GM21737 (cell line): Measurements from ENCODE around the gene CPN1.
"Not testable (repeated sequence)": the region's sequence is repeated elsewhere in the genome, so short reads cannot be mapped to it uniquely, and the experiment has no call there.

ENCODE experiments used
- ATAC-seq: cut with Tn5 transposase; IDR thresholded peaks from one replicate; pipeline ENCODE4 v1.9.1; 2021; ENCODE audit warnings: mild to moderate bottlenecking, moderate library complexity; ENCODE audit not compliant: unreplicated experiment

CPN1 gene

DNA sequence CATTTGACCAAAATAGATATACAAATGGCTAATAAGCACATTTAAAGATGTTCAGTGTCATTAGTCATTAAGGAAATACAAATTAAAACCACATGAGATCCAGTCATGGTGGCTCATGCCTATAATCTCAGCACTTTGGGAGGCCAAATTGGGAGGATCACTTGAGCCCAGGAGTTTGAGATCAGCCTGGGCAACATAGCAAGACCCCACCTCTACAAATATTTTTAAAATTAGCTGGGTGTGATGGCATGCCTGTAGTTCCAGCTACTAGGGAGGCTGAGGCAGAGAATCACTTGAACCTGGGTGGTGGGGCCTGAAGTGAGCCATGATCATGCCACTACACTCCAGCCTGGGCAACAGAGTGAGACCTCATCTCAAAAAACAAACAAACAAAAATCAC lies 607 bp upstream of the CPN1 start:
- ATAC-seq: not testable (repeated sequence)

DNA sequence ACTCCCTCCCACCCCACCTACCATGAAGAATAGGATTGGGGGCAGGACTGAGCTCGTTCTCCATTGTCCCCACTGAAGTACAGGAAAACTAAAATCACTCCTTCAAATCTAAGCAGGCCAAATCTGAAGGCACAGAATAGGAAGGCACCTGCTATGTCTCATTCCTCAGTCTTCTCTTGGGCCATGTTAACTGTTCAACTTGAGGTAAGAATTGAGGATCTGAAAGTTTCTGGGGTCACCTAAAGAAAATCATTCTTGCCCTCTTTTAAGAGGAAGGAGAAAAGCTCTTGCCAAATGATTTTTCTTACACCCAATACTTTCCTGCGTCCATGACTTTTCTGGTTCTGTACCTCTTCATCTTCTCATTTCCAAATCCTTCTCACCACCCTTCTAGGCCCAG lies 4.9 kb downstream of the CPN1 start:
- ATAC-seq: no peak

DNA sequence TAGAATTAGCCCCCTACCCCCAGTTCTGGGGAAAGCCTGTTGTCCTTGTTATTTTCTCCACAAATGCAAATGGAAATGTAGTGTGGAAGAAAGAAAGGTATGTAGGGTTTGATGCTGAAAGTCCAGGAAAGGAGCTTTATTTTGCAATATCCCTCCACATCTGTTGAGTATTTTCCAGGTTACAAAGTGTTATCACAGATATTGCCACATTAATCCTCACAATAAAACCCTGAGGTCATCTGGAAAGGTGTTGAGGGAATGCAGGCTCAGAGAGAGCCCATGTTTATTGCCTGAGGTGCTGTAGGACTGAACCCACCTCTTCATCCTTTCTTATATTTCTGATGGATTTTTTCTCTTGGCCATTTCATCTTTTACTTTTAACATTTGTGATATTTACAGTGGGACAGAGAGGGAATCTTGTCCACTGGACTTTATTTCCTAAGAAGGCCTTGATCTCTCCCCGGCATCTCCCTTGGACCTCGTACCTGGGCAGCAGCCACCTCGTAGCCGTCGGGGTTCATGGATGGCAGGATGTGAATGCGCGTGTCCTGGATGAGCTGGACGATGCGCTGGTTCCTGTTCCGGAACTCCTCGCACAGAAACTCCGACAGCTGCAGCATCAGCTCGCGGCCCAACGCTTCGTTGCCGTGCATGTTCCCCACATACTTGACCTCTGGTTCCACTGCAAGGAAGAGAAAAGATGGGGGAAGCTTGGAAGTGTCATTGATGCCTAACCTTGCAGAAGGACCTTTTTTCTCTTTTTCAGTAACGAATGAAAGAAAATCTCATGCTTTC lies 6.0 kb downstream of the CPN1 start:
- no peak for ATAC-seq

DNA sequence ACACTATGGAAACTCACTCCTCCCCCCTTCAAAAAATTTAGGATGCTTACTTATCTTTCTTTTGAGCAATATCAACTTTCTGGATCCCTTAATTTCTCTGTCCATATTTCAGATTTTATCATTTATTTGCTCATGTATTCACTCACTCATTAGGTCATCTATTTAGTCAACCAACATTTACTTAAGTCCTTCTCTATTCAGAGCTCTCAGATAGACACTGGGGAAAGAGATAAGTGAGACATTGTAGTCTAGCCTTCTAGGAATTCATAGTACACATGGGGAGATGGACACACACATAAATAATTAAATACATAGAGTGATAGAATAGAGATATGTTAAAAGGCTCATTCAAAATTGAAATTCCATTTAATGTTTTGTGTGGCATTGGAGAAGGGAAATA lies 9.2 kb downstream of the CPN1 start:
- no peak for ATAC-seq

DNA sequence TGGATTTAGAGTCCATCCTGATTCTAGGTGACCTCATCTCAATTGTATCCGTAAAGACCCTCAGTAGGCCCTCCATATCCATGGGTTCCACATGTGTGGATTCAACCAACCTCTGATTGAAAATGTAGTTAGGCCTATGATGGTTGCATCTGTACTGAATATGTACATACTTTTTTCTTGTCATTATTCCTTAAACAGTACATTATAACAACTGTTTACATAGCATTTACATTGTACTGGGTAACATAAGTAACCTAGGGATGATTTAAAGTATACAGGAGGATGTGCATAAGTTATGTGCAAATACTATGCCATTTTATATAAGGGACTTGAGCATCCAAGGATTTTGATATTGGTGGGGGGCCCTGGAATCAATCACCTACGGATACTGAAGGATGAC lies 10.1 kb downstream of the CPN1 start:
- no peak for ATAC-seq

DNA sequence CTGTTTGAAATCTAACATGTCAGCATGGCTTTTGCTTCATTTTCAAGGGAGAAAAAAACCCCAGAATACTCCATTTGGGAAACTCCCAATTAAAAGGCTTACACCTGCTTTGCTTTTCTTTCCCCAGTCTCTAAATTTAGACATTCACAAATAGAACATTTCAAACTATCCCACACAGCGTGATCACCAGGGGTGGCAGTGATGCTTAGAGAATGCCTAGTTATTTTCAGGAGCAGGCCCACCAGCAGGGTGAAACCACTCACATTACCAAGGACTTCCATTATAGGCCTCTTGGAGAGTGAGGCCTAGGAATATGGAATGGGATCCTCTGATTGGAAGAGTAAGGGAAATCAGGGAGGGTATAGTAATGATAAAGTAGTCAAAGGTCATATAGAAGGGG lies 14.2 kb downstream of the CPN1 start:
- no peak for ATAC-seq

DNA sequence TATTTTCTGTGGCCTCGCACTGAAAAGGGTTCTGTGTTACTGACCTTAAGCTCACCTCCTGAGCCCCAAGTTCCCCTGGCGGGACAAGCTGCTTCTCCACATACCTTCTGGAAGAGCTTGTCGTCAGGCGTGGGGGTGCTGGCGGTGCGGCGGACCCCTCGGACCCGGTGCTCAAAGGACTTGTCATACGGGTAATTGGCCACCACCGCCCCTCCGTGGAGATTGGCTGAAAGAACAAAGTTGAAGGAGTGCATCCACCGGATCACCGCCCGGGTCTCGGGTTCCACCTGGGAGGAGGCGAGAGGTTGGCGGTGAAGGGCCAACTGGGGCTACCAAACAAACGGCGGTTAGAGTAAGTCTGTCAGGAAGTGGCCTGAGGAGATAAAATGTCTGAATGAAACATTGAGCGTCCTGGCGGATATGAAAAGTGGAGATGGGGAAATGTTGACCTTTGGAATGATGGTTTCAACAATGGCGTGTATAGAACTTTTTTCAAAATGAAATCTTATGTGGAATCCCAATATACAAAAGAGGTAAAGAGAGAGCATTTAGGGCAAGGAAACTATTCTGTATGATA lies 16.5 kb downstream of the CPN1 start:
- ATAC-seq: no peak

DNA sequence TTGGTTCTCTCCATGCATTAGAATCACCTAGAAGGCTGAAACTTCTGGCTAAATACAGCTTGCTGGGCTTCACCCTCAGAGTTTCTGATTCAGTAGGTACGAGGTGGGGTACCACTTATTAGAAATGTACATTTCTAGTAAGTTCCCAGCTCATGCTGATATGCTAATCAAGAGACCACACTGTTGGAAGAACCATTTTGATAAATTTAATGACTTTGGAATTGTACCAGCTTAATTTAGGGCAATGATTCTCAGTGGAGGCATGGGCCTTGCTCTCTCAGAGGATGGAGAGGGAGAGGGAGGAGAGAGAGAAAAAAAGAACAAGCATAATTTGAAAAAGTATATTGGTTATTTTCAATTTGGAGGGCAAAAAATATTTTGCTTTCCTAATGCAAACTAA lies 20.3 kb downstream of the CPN1 start:
- ATAC-seq: no peak

DNA sequence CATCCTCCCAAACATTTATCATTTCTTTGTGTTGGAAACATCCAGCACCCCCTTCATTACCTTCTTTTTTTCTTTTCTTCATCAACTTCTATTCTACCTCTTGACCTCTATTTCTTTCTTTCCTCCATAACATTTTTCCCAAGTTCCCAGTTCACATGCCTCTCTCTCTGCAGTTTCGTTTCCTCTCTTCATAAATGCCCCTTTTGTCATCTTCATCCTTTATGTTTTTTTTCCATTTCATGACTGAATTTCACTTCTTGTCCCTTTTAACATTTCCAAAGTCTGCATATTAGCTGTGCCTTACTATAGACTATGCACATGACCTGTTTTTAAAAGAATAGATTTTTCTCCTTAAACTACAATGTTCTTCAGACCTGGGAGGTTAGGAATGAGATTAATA lies 23.7 kb downstream of the CPN1 start:
- ATAC-seq: no peak

DNA sequence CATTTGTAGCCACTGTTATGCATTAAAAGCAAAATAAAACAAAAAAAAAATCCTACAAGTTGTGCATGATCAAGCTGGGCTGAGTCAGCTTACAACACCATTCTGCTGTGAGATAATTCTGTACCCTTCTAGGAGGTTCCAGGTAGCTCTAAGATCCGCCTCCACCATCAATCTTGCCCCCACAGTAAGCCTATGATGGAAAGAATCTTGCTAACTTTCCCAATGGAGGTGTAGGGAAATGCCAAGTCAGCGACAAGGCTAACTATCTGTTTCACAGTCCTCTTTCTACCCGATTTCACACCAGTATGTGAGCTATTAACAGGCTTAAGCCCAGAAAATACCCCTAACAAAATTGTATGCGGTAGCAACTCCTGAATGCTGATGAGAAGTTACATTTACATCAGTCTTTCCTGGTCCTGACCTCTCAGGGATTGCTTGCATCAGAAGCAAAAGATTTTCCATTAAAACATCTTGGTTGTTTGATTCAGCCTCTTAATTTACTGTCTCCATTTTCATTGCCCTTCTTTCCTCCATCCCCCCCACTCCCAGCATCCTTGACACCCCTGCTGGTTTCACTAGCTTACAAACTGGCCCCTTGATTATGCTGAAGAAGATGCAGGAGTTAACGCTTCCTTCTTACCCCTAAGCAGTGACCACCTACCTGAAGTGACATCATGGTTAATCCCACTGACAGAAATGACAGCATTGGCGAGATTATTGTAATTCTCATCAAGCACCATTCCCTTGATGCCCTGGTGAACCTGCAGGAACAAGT lies 27.8 kb downstream of the CPN1 start:
- ATAC-seq: no peak

DNA sequence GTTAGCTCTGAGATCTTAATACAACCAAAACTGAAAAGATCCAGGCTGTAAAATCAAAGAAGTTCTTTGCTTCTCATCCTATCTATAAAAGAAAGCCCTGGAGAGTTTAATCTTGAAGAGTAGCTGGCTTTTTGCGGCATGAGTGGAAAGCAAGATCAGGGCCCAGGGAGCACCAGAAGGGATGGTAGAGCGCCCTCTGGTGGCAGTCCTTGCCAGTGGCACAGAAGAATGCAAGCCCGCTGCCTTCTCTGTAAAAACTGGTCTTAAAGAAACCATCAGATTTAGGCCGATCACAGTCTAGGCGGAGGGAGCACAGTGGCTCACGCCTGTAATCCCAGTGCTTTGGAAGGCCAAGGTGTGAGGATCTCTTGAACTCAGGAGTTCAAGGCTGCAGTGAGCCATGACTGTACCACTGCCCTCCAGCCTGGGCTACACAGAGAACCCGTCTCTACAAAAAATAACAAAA lies 35.6 kb downstream of the CPN1 start:
- no peak for ATAC-seq

DNA sequence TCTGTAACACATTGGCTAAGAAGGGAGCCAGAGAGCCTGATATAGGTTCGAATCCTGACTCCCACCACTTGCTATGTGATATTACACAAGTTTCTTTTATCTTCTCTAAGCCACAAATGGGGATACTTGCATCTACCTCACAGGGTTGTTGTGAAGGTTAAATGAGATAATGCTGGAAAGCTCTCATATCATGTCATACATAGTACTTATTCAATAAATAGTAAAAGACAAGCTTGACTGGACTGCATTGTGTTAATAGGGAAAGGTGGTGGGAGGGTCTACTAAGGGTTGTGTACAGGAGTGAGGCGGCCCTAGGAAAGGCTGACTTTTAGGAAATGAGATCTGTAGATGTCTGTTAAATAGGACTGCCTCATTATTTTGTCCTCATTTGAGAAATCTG lies 36.1 kb downstream of the CPN1 start:
- no peak for ATAC-seq

DNA sequence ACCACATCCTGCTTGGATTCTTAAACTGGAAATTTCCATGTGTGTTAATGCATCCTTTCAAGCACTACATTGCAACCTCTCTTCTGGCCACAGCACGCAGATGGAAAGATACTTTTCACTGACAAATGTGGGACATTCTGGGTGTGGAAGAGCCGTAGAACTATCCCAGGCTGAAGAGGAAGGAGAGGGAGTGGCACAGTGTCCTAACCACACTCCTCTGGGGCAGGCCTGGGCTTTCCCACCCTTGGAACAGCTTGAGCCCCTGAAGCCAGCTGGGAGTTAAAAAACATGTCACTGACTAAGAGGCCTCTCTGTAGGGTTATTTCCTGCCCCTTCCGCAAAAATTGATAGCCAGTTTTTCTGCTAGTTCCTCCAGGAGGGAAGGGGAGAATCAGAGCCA lies 37.9 kb downstream of the CPN1 start:
- ATAC-seq: no peak

DNA sequence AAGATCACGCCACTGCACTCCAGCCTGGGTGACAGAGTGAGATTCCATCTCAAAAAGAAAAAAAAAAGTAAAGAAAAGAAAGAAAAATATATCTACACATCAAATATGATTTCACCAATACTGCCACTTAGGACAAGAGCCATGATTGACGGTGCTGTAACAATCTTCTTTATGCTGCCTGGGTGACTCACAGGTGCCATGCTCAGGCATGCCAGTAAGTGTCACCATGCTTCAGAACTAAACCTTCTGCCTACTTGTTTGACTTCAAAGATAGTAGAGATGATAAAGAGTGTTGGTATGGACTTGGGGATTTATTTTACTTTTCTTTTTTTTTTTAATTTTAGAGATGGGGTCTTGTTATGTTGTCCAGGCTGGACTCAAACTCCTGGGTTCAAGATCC lies 38.3 kb downstream of the CPN1 start:
- no peak for ATAC-seq

DNA sequence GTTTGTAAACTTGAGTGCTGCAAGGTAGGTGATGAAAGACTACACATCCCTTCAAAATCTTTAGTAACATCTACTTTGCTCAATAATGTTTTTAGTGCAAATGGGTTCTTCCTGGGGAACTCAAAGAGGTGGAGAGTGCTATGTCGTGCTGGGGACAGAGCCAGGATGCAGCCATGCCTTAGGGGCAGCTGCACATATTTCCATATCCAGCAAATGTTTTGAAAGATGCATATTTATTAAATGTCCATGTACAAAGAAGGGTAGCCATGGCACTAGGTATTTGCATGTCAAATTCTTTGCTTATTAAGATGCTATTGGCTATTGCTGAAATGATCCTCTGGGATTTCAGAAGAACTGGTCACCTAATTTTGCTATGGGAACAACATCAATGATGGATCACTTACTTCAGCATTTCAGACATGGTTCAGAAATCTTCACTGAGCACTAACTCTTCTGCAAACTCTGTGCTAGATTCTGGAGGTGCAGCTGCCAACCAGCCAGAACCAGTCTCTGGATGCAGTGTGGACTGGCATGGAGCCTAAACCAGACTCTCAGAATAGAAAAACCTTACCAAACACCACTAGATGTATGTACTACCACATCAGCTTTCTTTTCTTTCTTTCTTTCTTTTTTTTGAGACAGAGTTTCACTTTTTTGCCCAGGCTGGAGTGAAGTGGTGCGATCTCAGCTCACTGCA lies 40.2 kb downstream of the CPN1 start:
- ATAC-seq: no peak

DNA sequence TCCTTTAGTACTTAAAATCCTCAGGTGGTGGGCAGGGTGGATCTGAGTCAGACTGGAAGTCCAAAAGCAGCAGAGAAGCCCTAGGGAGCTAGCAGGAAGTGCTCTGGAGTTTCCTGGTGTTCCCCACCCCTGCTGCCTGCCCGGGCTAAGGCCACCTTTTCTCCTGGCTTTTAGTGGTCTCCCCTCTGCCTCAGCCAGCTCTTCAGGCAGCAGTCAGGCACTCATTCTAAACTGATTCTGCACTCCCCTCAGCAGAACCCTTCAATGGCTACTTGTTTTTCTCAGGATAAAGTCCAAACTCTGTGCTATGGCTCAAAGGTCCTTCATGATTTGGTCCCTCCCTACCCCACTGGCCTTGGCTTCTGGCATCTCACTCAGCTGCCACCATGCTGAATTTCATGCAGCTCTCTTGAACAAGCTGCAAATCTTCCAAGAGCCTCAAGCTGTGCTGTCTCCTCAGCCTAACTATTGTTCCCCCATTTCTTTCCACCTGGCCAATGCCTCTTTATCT lies 43.1 kb downstream of the CPN1 start:
- no peak for ATAC-seq

DNA sequence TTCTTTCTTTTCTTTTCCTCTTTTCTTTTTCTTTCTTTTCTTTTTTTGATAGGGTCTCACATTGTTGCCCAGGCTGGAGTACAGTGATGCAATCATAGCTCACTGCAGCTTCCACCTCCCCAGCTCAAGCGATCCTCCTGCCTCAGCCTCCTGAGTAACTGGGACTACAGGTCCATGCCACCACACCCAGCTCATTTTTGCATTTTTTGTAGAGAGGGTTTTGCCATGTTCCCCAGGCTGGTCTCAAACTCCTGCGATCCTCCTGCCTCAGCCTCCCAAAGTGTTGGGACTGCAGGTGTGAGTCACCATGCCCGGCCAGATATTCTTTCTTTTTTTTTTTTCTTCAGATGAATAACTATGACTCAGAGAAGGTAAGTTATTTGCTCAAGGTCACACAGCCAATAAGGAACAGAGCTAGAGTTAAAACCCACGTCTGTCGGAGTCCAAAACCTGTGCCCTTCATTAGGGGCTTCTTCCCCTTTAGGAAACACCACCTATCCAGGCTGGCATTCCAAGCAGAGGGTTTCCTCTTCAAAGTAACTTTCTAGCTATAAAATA lies 43.8 kb downstream of the CPN1 start:
- ATAC-seq: no peak

DNA sequence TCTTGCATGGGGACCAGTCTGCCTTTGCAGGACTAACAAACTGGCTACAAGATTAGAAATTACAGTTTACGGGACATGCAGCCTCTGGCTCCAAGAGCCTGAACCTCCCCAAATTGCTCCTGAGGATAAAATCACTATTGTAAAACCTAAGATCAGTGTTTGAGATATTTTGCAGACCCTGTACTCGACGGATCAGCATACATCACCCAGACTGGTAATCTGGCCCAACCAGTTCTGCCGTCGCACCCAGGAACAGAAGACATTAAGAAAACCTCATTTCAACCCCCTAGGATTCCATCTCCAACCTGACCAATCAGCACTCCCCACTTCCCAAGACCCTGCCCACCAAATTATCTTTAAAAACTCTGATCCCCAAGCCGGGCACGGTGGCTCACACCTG lies 44.8 kb downstream of the CPN1 start:
- no peak for ATAC-seq

DNA sequence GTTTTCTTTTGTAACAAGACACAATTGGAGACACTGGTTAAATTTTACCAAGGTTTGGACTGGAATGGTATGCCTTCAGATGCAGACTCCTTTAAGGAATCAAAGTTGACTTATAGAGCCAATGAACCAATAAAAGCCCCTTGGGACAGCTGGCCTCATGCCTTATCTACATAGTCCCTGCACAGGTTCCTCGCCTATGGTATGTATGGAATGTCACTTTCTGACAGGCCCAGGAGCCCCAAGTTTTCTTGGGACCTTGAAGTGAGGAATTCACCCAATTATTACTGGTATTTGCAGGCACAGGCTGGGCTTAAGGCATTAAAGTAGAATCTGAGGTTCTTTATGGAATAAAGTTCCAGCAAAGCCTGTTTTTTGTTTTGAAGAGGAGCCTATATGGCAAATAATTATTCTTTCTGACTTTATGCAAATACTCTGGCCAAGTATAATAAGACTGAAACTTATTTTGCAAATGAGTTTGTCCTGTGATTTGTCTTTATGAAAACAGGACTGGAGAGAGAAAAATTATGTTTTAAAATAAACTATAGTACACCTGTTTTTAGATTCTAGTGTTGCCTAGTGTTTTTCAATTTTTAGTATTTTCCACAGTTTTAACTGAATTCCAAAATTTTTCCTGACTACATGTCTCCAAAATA lies 47.8 kb downstream of the CPN1 start:
- ATAC-seq: no peak

DNA sequence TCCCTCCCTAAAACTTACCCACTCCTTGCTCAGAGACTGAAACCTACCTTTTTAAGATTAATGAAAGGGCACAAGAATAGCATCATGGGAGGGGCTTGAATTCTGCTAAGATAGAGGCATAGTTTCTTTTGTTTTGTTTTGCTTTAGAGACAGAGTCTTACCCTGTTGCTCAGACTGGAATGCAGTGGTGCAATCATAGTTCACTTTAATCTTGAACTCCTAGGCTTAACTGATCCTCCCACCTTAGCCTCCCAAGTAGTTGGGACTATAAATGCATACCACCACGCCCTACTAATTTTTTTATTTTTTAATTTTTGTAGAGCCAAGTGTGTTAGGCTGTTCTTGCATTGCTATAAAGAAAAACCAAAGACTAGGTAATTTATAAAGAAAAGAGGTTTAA lies 54.3 kb downstream of the CPN1 start:
- no peak for ATAC-seq
